IPS-NIHi7 (cell line): ENCODE measurements around the gene CATSPERZ.
"Not testable (repeated sequence)": the region's sequence is repeated elsewhere in the genome, so short reads cannot be mapped to it uniquely, and the experiment has no call there.

Source experiments
- DNase-seq: peaks from one replicate; pipeline ENCODE4 v3.0.0; 2012; ENCODE audit warnings: mixed read lengths; ENCODE audit errors: extremely low spot score

Gene CATSPERZ

DNA sequence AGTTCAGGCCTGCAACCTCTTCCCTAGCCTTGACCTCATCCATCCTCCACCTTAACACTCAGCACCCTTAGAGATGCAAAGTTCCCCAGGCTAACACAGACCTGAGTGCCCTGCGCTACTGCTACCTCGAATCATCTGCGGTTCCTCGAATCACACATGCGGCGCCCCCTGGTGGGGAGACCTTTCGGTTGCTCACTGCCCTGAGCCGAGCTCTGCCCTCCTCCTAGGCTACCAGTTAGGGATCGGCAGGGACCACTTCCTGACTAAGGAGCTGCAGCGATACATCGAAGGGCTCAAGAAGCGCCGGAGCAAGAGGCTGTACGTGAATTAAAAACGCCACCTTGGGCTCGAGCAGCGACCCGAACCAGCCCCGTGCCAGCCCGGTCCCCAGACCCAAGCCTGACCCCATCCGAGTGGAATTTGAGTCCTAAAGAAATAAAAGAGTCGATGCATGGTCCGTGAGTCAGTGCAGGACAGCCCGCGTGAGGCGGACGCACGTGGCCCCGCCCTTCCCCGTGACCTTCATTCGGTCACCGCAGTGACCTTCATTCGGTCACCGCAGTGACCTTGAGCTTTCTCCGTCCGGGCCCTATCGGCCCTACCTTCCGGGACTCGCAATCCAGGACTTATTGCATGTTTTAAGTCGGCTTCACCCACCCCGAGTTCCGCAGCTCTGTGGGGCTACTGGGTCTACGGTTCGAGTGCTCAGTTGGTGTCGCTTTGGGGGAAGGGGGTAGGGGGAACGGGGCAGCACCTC, 4.3 kb downstream of the CATSPERZ start:
- peak; percentile 86 for DNase-seq

DNA sequence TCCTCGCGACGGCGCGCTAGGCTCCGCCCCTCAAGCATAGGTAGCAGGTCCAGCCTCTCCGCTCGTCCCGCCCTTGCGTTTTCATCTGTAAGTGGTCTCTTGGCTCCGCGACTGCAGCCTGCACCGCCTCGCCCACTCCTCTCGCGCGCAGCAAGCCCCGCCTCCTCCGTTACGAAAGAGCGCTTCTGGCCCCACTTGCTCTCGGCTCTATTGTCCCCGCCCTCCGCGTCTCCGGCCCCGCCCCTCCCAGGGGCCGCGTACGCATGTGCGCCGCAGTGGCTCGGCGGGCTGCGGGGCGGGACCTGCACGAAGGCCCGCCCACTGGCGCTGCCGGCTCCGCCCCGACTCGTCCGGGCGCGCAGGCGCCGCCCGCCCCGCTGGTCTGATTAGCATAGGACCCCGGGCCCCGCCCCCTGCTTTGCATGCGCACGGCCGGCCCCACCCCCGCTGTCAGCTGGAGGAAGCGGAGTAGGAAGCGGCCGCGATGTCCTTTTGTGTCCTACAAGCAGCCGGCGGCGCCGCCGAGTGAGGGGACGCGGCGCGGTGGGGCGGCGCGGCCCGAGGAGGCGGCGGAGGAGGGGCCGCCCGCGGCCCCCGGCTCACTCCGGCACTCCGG, 5.0 kb downstream of the CATSPERZ start, which contains the start of gene ESRRA:
Gene ESRRA, plus strand, starts transcription at position 450 of the 616 bp plus-strand sequence. CDS start 1,656 bp downstream, outside the sequence.
- DNase-seq, result peak; percentile 95

DNA sequence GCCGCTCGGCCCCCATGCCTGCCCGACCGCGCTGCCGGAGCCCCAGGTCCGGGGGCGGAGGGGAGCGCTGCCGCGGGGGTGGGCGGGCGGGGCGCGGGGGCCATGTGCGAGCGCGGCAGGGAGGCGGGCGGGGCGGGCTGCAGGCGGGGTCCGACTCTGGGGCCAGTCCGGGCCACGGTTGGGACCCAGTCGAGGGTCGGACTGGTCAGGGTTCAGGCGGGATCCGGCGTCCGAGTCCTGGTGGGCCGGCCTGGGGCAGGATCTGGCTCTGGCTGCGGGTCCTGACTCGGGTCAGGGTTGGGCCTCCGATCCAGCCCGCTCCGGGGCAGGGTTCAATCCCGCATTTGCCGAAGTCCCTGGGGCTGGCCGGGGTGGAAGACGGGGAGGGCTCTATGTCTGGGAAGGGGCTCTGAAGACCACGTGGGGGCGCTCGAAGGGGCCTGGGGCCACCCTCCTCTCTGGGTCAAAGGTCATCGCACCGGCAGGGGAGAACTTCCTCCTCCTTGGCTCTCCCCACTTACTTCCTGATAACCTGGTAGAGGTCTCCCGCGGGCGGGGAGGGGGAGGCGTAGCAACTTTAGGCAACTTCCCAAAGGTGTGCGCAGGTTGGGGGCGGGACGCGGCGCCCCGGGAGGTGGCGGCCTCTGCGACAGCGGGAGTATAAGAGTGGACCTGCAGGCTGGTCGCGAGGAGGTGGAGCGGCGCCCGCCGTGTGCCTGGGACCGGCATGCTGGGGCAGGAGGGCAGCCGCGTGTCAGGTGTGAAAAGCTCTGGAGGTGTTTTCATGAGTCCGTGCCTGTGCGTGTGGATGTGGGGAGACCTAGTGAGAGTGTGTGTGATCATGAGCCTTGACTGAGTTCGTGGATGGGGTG, 5.8 kb downstream of the CATSPERZ start:
- peak; percentile 42 for DNase-seq

DNA sequence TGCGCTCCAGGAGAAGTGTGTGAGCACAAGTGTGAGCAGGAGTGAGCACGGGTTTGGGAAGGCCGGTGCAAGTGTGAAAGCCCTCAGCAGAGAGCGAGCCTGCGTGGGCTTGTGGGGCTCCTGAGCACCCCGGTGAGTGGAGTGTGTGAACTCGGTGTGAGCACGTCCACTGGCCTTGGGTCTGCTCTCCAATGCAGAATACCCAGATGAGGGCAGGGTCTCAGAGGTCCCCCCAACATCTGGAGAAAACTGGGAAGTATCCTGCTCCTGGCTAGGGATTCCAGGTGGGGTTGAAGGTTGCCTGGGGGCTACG, 6.4 kb downstream of the CATSPERZ start:
- no peak for DNase-seq

DNA sequence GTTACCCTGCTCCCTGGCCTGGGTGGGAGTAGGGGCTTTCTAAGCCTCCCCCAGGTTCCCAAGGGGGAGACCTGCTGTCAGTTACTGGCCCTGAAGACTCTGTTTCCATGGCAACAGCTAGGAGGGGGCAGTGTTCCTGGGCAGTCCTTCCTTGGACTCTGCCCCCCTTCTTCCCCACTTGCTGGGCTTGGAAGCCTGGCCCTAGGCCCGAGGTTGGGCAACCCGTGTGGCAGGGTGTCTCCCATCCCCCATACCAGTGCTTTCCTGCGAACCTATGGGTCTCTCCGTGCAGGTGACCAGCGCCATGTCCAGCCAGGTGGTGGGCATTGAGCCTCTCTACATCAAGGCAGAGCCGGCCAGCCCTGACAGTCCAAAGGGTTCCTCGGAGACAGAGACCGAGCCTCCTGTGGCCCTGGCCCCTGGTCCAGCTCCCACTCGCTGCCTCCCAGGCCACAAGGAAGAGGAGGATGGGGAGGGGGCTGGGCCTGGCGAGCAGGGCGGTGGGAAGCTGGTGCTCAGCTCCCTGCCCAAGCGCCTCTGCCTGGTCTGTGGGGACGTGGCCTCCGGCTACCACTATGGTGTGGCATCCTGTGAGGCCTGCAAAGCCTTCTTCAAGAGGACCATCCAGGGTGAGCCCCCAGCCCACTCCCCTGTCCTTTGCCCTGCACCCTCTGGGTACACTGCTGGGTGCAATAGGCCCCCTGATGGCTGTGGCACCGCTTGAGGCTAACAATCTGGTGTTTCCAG, 6.9 kb downstream of the CATSPERZ start:
- DNase-seq, result no peak

DNA sequence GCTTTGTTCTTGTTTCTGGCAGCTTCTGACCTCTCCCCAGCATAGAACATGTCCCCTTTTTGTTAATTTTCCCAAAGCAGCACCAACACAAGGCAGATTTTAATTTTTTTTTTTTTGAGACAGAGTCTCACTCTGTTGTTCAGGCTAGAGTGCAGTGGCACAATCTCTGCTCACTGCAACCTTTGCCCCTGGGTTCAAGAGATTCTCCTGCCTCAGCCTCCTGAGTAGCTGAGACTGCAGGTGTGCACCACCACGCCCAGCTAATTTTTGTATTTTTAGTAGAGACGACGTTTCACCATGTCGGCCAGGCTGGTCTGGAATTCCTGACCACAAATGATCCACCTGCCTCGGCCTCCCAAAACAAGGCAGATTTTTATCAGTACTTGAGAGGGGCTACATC, 7.6 kb downstream of the CATSPERZ start:
- DNase-seq, result not testable (repeated sequence)

DNA sequence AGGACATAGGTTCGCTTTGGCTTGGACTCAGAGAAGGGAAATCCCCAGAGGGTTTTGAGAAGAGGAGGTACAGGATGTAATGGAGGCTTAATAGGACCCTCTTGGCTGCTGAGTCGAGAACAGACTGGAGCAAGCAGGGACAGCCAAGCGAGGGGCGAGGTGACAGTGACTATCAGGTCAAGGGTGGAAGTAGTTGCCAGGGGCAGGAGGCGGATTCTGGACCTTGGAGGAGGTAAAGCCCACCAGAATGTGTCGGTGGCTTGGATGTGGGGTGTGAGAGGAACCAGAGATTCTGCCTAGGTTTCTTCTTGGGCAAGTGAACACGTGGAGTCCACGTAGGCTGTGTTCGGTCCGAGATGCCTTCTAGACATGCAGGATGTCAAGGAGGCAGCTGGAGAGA, 12.8 kb downstream of the CATSPERZ start:
- DNase-seq, result no peak

DNA sequence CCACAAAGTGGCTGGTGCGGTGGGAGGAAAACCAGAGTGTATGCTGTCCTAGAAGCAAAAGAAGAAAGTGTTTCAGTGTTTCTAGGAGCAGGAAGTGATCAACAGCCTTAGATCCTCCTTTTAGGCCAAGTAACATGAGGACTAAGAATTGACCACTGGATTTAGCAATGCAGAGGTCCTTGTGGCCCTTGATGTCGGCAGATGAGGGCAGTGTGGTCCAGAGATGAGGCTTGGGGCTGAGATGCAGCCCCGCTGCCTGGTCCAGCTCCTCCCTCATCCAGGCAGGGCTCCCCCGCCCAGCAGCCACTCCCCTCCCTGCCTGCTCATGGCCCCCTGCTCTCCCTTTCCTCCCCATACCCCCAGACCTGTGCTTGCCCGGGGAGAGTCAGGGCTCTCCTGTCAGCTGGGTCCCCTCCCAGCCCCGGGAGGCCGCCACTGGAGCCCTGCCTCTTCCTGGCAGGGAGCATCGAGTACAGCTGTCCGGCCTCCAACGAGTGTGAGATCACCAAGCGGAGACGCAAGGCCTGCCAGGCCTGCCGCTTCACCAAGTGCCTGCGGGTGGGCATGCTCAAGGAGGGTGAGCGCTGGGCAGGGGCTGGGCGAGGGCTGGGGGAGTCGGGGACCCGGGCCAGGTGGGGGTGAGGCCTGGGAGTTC, 13.5 kb downstream of the CATSPERZ start:
- no peak for DNase-seq

DNA sequence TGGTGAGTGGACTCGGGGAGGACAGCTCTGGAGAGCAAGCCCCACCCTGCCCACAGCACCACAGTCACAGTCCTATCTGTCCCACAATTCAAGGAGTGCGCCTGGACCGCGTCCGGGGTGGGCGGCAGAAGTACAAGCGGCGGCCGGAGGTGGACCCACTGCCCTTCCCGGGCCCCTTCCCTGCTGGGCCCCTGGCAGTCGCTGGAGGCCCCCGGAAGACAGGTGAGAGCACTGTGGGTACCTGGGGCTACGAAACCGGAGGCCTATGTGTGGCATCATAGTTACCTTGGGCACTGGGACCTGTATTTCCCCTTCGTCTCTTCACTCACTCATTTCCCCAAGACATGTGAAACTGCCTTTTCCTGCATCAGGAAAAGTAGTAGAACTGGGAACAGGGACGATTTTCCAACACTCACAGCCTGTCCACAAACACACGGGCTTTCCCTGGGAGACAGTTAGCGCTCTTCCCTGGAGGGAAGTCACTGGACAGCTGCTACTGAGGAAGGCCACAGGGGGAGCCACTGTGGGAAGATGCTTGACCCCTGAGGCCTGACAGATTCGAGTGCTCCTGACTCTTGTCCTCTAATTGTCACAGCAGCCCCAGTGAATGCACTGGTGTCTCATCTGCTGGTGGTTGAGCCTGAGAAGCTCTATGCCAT, 14.1 kb downstream of the CATSPERZ start:
- DNase-seq, result no peak

DNA sequence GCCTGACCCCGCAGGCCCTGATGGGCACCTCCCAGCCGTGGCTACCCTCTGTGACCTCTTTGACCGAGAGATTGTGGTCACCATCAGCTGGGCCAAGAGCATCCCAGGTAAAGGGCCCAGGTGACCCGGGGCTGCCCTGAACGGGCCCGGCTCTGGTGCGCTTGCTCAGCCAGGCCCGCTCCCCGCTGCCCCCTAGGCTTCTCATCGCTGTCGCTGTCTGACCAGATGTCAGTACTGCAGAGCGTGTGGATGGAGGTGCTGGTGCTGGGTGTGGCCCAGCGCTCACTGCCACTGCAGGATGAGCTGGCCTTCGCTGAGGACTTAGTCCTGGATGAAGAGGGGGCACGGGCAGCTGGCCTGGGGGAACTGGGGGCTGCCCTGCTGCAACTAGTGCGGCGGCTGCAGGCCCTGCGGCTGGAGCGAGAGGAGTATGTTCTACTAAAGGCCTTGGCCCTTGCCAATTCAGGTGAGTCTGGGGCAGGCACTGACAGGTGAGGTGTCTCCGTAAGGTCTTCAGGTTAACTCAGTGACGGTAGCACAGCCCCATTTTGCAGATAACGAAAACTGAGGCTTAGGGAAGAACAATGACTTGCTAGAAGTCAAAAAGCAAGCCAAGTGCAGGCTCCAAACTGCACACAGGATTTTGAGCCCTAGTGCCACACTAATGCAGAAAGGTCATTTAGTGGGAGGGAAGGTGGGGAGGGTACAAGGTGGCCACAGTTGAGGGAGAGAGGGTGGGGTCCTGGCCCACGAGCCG, 14.8 kb downstream of the CATSPERZ start:
- no peak for DNase-seq

DNA sequence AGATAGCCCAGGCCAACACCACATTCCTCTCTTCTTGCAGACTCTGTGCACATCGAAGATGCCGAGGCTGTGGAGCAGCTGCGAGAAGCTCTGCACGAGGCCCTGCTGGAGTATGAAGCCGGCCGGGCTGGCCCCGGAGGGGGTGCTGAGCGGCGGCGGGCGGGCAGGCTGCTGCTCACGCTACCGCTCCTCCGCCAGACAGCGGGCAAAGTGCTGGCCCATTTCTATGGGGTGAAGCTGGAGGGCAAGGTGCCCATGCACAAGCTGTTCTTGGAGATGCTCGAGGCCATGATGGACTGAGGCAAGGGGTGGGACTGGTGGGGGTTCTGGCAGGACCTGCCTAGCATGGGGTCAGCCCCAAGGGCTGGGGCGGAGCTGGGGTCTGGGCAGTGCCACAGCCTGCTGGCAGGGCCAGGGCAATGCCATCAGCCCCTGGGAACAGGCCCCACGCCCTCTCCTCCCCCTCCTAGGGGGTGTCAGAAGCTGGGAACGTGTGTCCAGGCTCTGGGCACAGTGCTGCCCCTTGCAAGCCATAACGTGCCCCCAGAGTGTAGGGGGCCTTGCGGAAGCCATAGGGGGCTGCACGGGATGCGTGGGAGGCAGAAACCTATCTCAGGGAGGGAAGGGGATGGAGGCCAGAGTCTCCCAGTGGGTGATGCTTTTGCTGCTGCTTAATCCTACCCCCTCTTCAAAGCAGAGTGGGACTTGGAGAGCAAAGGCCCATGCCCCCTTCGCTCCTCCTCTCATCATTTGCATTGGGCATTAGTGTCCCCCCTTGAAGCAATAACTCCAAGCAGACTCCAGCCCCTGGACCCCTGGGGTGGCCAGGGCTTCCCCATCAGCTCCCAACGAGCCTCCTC, 15.7 kb downstream of the CATSPERZ start:
- not testable (repeated sequence) for DNase-seq

DNA sequence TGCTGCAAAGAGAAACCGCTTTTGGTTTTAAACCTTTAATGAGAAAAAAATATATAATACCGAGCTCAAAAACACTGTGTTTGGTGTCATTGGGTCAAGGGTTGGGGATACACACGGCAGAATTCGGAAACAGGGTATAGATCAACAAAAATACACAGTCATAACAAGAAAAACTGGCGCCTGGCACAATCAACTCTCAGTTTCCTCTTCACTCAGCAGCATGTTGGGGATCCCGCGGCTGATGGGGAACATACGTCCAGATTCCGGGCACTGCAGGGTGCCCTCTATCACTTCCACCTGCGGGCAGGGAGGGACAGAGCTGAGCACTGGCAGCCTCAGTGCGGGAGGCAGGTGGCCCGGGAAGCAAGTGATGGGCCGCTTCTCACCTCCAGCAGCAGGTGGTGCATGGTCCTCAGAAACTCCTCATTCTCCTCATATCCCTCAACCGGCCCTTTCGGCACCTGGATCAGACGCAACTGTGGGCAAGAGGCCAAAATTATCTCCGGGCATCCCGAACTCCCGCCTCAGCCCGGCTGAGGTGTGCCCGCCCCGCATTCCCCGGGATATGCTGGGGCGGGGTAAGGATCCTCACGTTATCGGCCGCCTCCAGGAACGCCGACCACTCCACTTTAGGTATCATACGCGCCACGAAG, 16.6 kb downstream of the CATSPERZ start:
- DNase-seq, result no peak

DNA sequence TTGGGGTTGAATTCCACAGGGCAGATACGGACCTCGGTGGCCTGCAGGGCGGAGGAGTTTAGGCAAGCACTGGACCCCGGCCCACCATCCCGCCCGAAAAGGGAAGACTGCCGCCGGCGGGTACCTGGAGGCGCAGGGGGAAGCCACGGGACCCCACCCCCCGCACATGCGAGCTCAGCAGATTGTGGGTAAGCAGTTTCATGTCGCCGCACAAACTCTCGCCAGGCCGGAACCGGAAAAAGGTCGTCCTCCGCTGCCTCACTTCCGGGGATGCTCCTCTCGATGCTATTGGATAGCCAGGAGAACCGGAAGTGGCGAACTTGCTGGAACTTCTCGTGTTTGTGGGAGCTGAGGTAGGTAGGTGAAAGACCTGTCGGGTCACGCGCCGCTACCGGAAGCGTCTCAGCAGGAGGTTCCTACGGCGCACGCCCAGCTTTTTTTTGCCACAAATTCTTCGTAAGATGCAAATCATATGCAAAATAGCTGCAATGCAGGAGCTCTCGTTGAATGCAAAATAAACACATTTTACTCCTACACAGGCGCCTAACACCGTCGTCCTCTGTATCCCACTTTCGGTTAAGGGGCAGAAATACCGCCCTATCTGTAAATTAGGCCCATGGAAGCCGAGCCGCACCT, 17.3 kb downstream of the CATSPERZ start, which contains the start of gene TRMT112:
Gene TRMT112, minus strand, starts transcription at position 235 of the 636 bp plus-strand sequence. Its CDS starts 33 bp downstream, at position 202.
- DNase-seq, result peak; percentile 88

DNA sequence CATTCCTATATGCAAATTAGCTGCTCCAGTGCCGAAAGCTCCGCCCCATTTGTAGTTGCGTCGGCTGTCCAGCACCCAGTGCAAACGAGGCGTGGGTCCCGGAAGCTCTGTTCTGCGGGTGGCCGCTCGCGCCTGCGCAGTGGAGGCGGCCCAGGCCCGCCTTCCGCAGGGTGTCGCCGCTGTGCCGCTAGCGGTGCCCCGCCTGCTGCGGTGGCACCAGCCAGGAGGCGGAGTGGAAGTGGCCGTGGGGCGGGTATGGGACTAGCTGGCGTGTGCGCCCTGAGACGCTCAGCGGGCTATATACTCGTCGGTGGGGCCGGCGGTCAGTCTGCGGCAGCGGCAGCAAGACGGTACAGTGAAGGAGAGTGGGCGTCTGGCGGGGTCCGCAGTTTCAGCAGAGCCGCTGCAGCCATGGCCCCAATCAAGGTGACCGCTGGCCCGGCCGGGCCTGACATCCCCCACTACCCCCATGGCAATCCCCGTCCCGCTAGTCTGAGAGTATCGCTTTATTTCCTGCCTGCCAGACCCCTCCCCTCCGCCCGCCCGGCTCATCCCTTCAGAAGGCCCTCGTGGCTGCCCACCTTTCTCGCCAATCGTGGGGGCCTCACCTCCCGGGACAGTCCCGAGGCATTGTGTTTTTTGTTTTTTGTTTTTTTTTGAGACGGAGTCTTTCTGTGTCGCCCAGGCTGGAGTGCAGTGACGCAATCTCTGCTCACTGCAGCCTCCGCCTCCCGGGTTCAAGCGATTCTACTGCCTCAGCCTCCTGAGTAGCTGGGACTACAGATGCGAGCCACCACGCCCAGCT, 18.0 kb downstream of the CATSPERZ start, which contains the start of gene PRDX5:
Gene PRDX5, plus strand, starts transcription at position 161 of the 805 bp plus-strand sequence. Its CDS starts 95 bp downstream, at position 256.
- peak; percentile 89 for DNase-seq

DNA sequence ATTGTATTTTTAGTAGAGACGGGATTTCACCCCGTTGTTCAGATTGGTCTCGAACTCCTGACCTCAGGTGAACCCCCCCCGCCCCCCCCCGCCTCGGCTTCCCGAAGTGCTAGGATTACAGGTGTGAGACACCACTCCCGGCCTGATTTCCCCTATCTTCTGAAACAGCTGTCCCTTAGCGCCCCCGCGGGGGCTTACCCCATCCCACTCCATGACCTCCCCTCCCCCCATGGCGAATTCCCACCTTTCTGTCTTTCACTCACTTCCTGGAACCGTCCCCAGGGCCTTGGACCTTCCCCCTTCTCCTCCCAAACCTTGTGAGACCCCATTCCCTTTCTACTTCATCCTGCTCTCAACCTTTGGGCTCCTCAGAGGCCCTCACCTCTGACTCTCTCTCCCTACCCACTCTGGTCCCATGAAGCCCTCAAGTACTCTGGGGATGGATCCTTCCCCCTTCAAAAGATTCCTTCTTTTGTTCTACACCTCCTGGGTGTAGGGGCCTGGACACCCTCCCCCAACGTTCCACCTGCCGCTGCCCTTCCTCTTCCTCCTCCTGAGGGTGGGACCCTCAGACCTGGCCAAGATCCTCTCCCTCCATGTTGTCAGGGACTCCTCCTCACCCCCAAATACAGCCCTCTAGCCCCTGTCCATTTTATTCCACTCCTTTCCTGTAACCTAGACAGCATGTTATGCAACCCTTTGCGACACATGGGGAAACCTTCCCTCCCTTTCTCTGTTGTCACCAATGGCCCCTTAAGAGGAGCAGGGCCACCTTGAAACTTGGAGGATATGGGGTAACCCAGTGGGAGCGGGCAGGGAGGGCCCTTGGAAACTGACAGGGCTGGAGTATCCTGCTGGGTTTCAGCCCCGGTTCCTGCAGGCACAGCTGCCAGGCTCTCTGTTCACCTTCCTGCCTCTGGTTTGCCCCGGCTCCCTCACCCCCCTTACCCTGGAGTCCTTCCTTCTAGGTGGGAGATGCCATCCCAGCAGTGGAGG, 18.9 kb downstream of the CATSPERZ start:
- DNase-seq, result no peak

DNA sequence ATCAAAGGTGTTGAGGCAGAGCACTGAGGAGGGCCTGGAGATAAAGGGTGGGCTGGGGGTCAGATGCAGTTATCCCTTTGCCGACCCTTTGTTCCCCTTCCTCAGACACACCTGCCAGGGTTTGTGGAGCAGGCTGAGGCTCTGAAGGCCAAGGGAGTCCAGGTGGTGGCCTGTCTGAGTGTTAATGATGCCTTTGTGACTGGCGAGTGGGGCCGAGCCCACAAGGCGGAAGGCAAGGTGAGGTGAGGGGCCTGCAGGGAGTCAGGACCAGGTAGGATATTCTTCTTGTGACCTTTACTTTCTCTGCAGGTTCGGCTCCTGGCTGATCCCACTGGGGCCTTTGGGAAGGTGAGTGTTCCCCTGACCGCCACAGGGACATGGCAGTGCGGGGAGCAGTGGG, 20.4 kb downstream of the CATSPERZ start:
- no peak for DNase-seq
